HepG2 (cell line): Measurements from ENCODE around the gene ACSF3. TPM values are rescaled to one million over a fixed set of nuclear protein-coding genes. Genes with fewer than 3 reads are reported as not detected.

Experiments used
- CEBPZ ChIP-seq: IDR thresholded peaks from 2 replicates; pipeline ENCODE4 v1.6.1; 2012; ENCODE audit warnings: low read length, improper control_type of control experiment
- DMAP1 ChIP-seq: IDR thresholded peaks from 2 replicates; pipeline ENCODE4 v1.6.1; 2016
- HNF4A ChIP-seq: sonication (generic); formaldehyde crosslinking; IDR thresholded peaks from 2 replicates; pipeline ENCODE4 v1.4.0; 2020; ENCODE audit warnings: missing genetic modification reagents
- IRF9 ChIP-seq: sonication (generic); formaldehyde crosslinking; IDR thresholded peaks from 2 replicates; pipeline ENCODE4 v1.8.0; 2022; ENCODE audit warnings: missing genetic modification reagents, mild to moderate bottlenecking, borderline replicate concordance
- PHF5A ChIP-seq: IDR thresholded peaks from one replicate; pipeline ENCODE4 v1.6.1; 2018; ENCODE audit warnings: low read depth, missing genetic modification reagents; ENCODE audit not compliant: unreplicated experiment
- RBM22 ChIP-seq: fragments of 200-400 bp; formaldehyde crosslinking; optimal IDR thresholded peaks from 2 replicates; pipeline ENCODE3; 2017; ENCODE audit warnings: mild to moderate bottlenecking, low read length, moderate library complexity
- TFDP1 ChIP-seq: IDR thresholded peaks from 2 replicates; pipeline ENCODE4 v1.6.1; 2016; ENCODE audit warnings: missing compliant biosample characterization, missing genetic modification reagents, borderline replicate concordance
- TGIF2 ChIP-seq: IDR thresholded peaks from 2 replicates; pipeline ENCODE4 v1.6.1; 2016; ENCODE audit warnings: control low read depth, missing compliant biosample characterization
- ZBTB33 ChIP-seq: sonication (generic); formaldehyde crosslinking; IDR thresholded peaks from 2 replicates; pipeline ENCODE4 v1.4.0; 2020; ENCODE audit warnings: missing genetic modification reagents
- ZHX2 ChIP-seq, 2 experiments: sonication (generic) in 1 of 2; formaldehyde crosslinking in 1 of 2; IDR thresholded peaks; 2 replicates each; pipeline versions ENCODE4 v1.6.1 to v1.9.0; 2014 to 2022; ENCODE audit warnings: antibody characterized with exemption in 1 of 2, borderline replicate concordance in 1 of 2, inconsistent platforms in 1 of 2, low read depth in 1 of 2, missing genetic modification reagents in 1 of 2
- ZNF33B ChIP-seq: sonication (generic); formaldehyde crosslinking; IDR thresholded peaks from 2 replicates; pipeline ENCODE4 v1.5.1; 2020; ENCODE audit warnings: mild to moderate bottlenecking, missing genetic modification reagents
- ZNF547 ChIP-seq: sonication (generic); formaldehyde crosslinking; IDR thresholded peaks from 2 replicates; pipeline ENCODE4 v1.5.1; 2020; ENCODE audit warnings: mild to moderate bottlenecking, missing genetic modification reagents
- ZNF614 ChIP-seq: IDR thresholded peaks from 2 replicates; pipeline ENCODE4 v1.6.1; 2018; ENCODE audit warnings: missing biosample characterization, missing genetic modification reagents, inconsistent platforms, borderline replicate concordance
- ZNF670 ChIP-seq: sonication (generic); formaldehyde crosslinking; IDR thresholded peaks from 2 replicates; pipeline ENCODE4 v1.8.0; 2022; ENCODE audit warnings: mild to moderate bottlenecking, missing genetic modification reagents, borderline replicate concordance
- polyA plus RNA-seq, 8 experiments: library from polyadenylated mRNA; depleted of rRNA in 3 of 8; stranded (reverse) in 7 of 8; unstranded in 1 of 8; fragments of >200 nt; fragmentation: Illumina TruSeq in 4 of 8; extraction: Trizol in 4 of 8; gene quantifications; 2 replicates each; pipeline versions ENCODE4 v1.2.1 to v1.2.3, GENCODE V29; 2011 to 2016; ENCODE audit warnings: low read depth in 4 of 8, missing spikeins in 1 of 8, mixed read lengths in 1 of 8; ENCODE audit not compliant: insufficient read depth in 1 of 8
- total RNA-seq, 5 experiments: library from RNA; depleted of rRNA; stranded (reverse); fragments of >200 nt; fragmentation: Illumina TruSeq; extraction: Trizol; gene quantifications; 2 replicates each; pipeline ENCODE4 v1.2.3, GENCODE V29; 2016; ENCODE audit warnings: low read depth in 1 of 5

ACSF3 gene
- total and polyA plus RNA-seq, 2 of the 13 experiments (the other 11 are each of a cell fraction or from before 2014, with no cell fraction given), result 14.9 to 30.6 TPM

GRCh38 chr16:89118361-89119165 lies 24.9 kb downstream of the ACSF3 start (continued):
- TF ChIP-seq ZBTB33 (CRISPR knock-in tag) (peak; percentile 95), ZNF547 (CRISPR knock-in tag) (0 out of 2 replicates have a peak, but pooled peaks have one; percentile 48), IRF9 (CRISPR knock-in tag) (no peak), ZNF33B (no peak), ZNF670 (0 out of 2 replicates have a peak, but pooled peaks have one; percentile 66), ZNF614 (CRISPR knock-in tag) (peak; percentile 68; the same call in 1 of the 2 replicates), RBM22 (no peak), HNF4A (peak; percentile 80), PHF5A (CRISPR knock-in tag) (no peak), DMAP1 (0 out of 2 replicates have a peak, but pooled peaks have one; percentile 43), TGIF2 (CRISPR knock-in tag) (no peak), CEBPZ (no peak), ZHX2 (IDR thresholded peaks at IDR 0.05; ENCODE audit: low read depth) (no peak), ZHX2 (CRISPR knock-in tag; IDR thresholded peaks at IDR 0.05; ENCODE audit: borderline replicate concordance) (no peak), TFDP1 (peak; percentile 31; the same call in 1 of the 2 replicates)
